Measurements from ENCODE around the gene RIMBP2. TPM values are rescaled to one million over a fixed set of nuclear protein-coding genes. Genes with fewer than 3 reads are reported as not detected.

RIMBP2 gene
- total and polyA plus RNA-seq, 9 of the 15 experiments (the other 6 are each of a cell fraction or from before 2014, with no cell fraction given) = not detected

- TF ChIP-seq, protein P1, sequence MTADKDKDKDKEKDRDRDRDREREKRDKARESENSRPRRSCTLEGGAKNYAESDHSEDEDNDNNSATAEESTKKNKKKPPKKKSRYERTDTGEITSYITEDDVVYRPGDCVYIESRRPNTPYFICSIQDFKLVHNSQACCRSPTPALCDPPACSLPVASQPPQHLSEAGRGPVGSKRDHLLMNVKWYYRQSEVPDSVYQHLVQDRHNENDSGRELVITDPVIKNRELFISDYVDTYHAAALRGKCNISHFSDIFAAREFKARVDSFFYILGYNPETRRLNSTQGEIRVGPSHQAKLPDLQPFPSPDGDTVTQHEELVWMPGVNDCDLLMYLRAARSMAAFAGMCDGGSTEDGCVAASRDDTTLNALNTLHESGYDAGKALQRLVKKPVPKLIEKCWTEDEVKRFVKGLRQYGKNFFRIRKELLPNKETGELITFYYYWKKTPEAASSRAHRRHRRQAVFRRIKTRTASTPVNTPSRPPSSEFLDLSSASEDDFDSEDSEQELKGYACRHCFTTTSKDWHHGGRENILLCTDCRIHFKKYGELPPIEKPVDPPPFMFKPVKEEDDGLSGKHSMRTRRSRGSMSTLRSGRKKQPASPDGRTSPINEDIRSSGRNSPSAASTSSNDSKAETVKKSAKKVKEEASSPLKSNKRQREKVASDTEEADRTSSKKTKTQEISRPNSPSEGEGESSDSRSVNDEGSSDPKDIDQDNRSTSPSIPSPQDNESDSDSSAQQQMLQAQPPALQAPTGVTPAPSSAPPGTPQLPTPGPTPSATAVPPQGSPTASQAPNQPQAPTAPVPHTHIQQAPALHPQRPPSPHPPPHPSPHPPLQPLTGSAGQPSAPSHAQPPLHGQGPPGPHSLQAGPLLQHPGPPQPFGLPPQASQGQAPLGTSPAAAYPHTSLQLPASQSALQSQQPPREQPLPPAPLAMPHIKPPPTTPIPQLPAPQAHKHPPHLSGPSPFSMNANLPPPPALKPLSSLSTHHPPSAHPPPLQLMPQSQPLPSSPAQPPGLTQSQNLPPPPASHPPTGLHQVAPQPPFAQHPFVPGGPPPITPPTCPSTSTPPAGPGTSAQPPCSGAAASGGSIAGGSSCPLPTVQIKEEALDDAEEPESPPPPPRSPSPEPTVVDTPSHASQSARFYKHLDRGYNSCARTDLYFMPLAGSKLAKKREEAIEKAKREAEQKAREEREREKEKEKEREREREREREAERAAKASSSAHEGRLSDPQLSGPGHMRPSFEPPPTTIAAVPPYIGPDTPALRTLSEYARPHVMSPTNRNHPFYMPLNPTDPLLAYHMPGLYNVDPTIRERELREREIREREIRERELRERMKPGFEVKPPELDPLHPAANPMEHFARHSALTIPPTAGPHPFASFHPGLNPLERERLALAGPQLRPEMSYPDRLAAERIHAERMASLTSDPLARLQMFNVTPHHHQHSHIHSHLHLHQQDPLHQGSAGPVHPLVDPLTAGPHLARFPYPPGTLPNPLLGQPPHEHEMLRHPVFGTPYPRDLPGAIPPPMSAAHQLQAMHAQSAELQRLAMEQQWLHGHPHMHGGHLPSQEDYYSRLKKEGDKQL (CRISPR knock-in tag; IDR thresholded peaks at IDR 0.05; ENCODE audit: borderline replicate concordance) = no peak
- TF ChIP-seq MTA1 (IDR thresholded peaks at IDR 0.05; ENCODE audit: borderline replicate concordance) (peak; percentile 79; the same call in 1 of the 2 replicates), TBL1XR1 (IDR thresholded peaks at IDR 0.05; ENCODE audit: low read length in 2 of 2) (peak in 1 of 2 experiments; percentile 75; a peak in 1 of 4 replicates), MAX (CRISPR knock-in tag; IDR thresholded peaks at IDR 0.05) (peak; percentile 32; the same call in 1 of the 2 replicates), NFRKB (IDR thresholded peaks at IDR 0.05; ENCODE audit: low read depth) (no peak), SRSF9 (IDR thresholded peaks at IDR 0.05; ENCODE audit: borderline replicate concordance, low read depth, low read length) (no peak), MTA3 (IDR thresholded peaks at IDR 0.05; ENCODE audit: borderline replicate concordance) (peak; percentile 97), ATF1 (CRISPR knock-in tag; IDR thresholded peaks at IDR 0.05) (peak; percentile 81), ATF1 (tag; IDR thresholded peaks at IDR 0.05) (peak; percentile 99), POLR3A (IDR thresholded peaks at IDR 0.05; ENCODE audit: borderline replicate concordance, extremely low read depth, insufficient read depth, insufficient read length) (no peak), ZNF134 (CRISPR knock-in tag; conservative IDR thresholded peaks at IDR 0.05) (no peak), SMARCA5 (IDR thresholded peaks at IDR 0.05) (peak; percentile 79; the same call in 1 of the 2 replicates), MYNN (IDR thresholded peaks at IDR 0.05) (no peak), MYNN (CRISPR knock-in tag; IDR thresholded peaks at IDR 0.05) (no peak), E2F4 (CRISPR knock-in tag; IDR thresholded peaks at IDR 0.05; ENCODE audit: low read depth) (0 out of 2 replicates have a peak, but pooled peaks have one; percentile 0), SNAPC5 (CRISPR knock-in tag; IDR thresholded peaks at IDR 0.05) (no peak), RCOR1 (IDR thresholded peaks at IDR 0.05; ENCODE audit: borderline replicate concordance in 1 of 2, low read depth in 2 of 2, low read length in 2 of 2) (no peak), EGR1 (conservative IDR thresholded peaks at IDR 0.05) (no peak), HEY1 (CRISPR knock-in tag; IDR thresholded peaks at IDR 0.05; ENCODE audit: borderline replicate concordance) (no peak), EZH2 (IDR thresholded peaks at IDR 0.05; ENCODE audit: borderline replicate concordance, low read depth, low read length) (no peak), BHLHE40 (IDR thresholded peaks at IDR 0.05; ENCODE audit: low read length) (no peak)
- TF ChIP-seq, protein P2, sequence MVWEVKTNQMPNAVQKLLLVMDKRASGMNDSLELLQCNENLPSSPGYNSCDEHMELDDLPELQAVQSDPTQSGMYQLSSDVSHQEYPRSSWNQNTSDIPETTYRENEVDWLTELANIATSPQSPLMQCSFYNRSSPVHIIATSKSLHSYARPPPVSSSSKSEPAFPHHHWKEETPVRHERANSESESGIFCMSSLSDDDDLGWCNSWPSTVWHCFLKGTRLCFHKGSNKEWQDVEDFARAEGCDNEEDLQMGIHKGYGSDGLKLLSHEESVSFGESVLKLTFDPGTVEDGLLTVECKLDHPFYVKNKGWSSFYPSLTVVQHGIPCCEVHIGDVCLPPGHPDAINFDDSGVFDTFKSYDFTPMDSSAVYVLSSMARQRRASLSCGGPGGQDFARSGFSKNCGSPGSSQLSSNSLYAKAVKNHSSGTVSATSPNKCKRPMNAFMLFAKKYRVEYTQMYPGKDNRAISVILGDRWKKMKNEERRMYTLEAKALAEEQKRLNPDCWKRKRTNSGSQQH (CRISPR knock-in tag; IDR thresholded peaks at IDR 0.05) = no peak
Measured at GRCh38 chr12:130764475-130765185, 48.5 kb upstream of the RIMBP2 start (continued).

All from K562 (cell line).